Mesothelial cell of epicardium (in vitro differentiated cells): Measurements from ENCODE around the gene PDE6A. TPM values are rescaled to one million over a fixed set of nuclear protein-coding genes. Genes with fewer than 3 reads are reported as not detected.

Experiments used
- DNase-seq, 2 experiments: peaks; one replicate each; pipeline ENCODE4 v3.0.0; 2021; ENCODE audit warnings: low spot score in 2 of 2; ENCODE audit not compliant: unreplicated experiment in 2 of 2
- H3K27ac Mint-ChIP-seq: 2 replicates; pipeline ENCODE4 v1.8.0; 2021; ENCODE audit warnings: mixed read lengths
- H3K27me3 Mint-ChIP-seq: 2 replicates; pipeline ENCODE4 v1.8.0; 2021; ENCODE audit warnings: low read depth, mixed read lengths
- H3K36me3 Mint-ChIP-seq: 2 replicates; pipeline ENCODE4 v1.8.0; 2021; ENCODE audit warnings: mixed read lengths
- H3K4me1 Mint-ChIP-seq: 2 replicates; pipeline ENCODE4 v1.8.0; 2021; ENCODE audit warnings: mixed read lengths
- H3K4me3 Mint-ChIP-seq: 2 replicates; pipeline ENCODE4 v1.8.0; 2021; ENCODE audit warnings: mild to moderate bottlenecking, moderate library complexity, mixed read lengths
- H3K9me3 Mint-ChIP-seq: 2 replicates; pipeline ENCODE4 v1.8.0; 2021; ENCODE audit warnings: mixed read lengths
- CTCF ChIP-seq: fragments of 200-600 bp; sonication (generic); IDR thresholded peaks from one replicate; pipeline ENCODE4 v1.5.0; 2021; ENCODE audit warnings: antibody characterized with exemption; ENCODE audit not compliant: unreplicated experiment
- total RNA-seq: library from RNA; stranded (reverse); gene quantifications from 3 replicates; pipeline ENCODE4 v1.2.1, GENCODE V29; 2021

The PDE6A gene
- total RNA-seq, 1 donor from 2014 or later: 0.18 TPM

GRCh38 chr5:149963729-149964128 is 19.1 kb upstream of the PDE6A start:
- no peak for DNase-seq
- Mint-ChIP-seq H3K9me3 (no peaks in the 10 kb centered on the region), H3K4me1 (peaks cover 21% of the 10 kb centered on the region), H3K27me3 (no peaks in the 10 kb centered on the region), H3K36me3 (no peaks in the 10 kb centered on the region), H3K4me3 (no peak overlapping the region), H3K27ac (no peak overlapping the region)
- TF ChIP-seq CTCF: no peak

GRCh38 chr5:149962601-149963300 is 18.2 kb upstream of the PDE6A start:
- Mint-ChIP-seq H3K36me3 (no peaks in the 10 kb centered on the region), H3K4me1 (peaks cover 21% of the 10 kb centered on the region), H3K27me3 (no peaks in the 10 kb centered on the region), H3K9me3 (no peaks in the 10 kb centered on the region), H3K4me3 (no peak overlapping the region), H3K27ac (no peak overlapping the region)
- TF ChIP-seq CTCF: no peak
- DNase-seq: no peak

GRCh38 chr5:149961957-149962409 is 17.4 kb upstream of the PDE6A start:
- TF ChIP-seq CTCF: peak; percentile 51
- H3K9me3 Mint-ChIP-seq: no peaks in the 10 kb centered on the region
- H3K4me3 Mint-ChIP-seq: peak overlapping the region; percentile 86
- no peaks in the 10 kb centered on the region for H3K27me3 Mint-ChIP-seq
- H3K4me1 Mint-ChIP-seq: peaks cover 21% of the 10 kb centered on the region
- no peak for DNase-seq
- H3K36me3 Mint-ChIP-seq: no peaks in the 10 kb centered on the region
- no peak overlapping the region for H3K27ac Mint-ChIP-seq

GRCh38 chr5:149961186-149961685 is 16.6 kb upstream of the PDE6A start:
- H3K9me3 Mint-ChIP-seq: no peaks in the 10 kb centered on the region
- peaks cover 21% of the 10 kb centered on the region for H3K4me1 Mint-ChIP-seq
- no peak for DNase-seq
- no peak for TF ChIP-seq CTCF
- H3K27me3 Mint-ChIP-seq: no peaks in the 10 kb centered on the region
- H3K27ac Mint-ChIP-seq: no peak overlapping the region
- no peaks in the 10 kb centered on the region for H3K36me3 Mint-ChIP-seq
- peak overlapping the region; percentile 86 for H3K4me3 Mint-ChIP-seq

GRCh38 chr5:149960272-149961185 is 15.9 kb upstream of the PDE6A start, which contains the start of gene SLC26A2:
TSS of gene SLC26A2 (plus strand) at chr5:149960758. CDS start at chr5:149977653, 16,895 bp downstream.
- peak within 1 kb of the TSS; percentile 86 for H3K4me3 Mint-ChIP-seq
- H3K36me3 Mint-ChIP-seq: no peaks in the 10 kb centered on the region
- H3K27ac Mint-ChIP-seq: peak within 1 kb of the TSS; percentile 99
- H3K9me3 Mint-ChIP-seq: no peaks in the 10 kb centered on the region
- H3K4me1 Mint-ChIP-seq: peaks cover 21% of the 10 kb centered on the region
- no peak for TF ChIP-seq CTCF
- no peaks in the 10 kb centered on the region for H3K27me3 Mint-ChIP-seq
- DNase-seq: peak; percentile 90 to 93
